CD1c-positive myeloid dendritic cell (primary cell): ENCODE measurements around the gene CEMIP.

Experiments used
- DNase-seq: peaks from one replicate; pipeline ENCODE4 v3.0.0-alpha.2; 2016; ENCODE audit errors: extremely low spot score

CEMIP gene

DNA sequence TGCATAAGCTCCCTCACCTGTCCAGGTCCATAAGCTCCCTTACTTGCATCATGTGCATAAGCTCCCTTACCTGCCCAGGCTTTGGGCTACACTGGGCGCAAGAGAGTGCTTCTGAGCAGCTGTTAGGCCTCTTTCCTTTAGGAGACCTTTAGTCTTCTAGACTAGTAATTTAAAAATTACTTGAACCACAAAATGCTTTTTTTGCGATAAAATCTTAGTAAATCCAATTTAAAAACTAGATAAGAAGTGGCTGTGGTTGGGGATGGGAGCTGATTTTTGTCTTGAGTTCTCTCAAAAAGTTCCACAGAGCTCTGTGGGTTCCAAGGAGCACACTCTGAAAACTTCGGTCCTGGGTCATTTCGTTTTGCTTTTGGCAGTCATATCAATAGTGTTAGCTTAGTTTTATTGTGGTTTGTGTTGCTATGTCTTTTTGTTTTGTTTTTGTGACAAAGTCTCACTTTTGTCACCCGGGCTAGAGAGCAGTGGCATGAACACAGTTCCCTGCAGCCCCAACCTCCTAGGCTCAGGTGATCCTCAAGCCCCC is 6.7 kb downstream of the CEMIP start:
- DNase-seq = no peak

GRCh38 chr15:80787316-80787715 is 8.1 kb downstream of the CEMIP start:
- no peak for DNase-seq

- no peak for DNase-seq
Observed at GRCh38 chr15:80788536-80788935, 9.4 kb downstream of the CEMIP start.

GRCh38 chr15:80789296-80789695 is 10.1 kb downstream of the CEMIP start:
- peak; percentile 57 for DNase-seq

- no peak for DNase-seq
Observed at GRCh38 chr15:80789796-80790195, 10.6 kb downstream of the CEMIP start.

DNA sequence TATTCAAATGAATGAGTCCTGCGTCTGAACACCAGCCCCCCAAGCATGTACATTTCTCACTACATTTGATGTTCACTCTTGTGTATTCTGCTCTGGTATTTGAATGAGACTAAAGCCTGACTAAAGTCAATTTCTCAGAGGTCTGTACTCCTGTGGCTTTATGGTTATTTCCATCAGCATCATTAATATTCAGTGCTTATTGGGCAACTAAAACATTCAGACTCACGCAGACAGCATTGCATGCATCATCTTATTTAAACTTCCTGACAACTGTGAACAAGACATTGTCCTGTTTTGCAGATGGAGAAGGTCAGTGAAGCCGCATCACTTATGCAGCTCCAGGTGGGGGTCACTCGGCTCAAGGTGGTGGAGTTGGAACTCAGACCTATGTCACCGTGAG is 11.1 kb downstream of the CEMIP start:
- DNase-seq = no peak

GRCh38 chr15:80791004-80791403 is 11.8 kb downstream of the CEMIP start:
- DNase-seq = no peak

DNA sequence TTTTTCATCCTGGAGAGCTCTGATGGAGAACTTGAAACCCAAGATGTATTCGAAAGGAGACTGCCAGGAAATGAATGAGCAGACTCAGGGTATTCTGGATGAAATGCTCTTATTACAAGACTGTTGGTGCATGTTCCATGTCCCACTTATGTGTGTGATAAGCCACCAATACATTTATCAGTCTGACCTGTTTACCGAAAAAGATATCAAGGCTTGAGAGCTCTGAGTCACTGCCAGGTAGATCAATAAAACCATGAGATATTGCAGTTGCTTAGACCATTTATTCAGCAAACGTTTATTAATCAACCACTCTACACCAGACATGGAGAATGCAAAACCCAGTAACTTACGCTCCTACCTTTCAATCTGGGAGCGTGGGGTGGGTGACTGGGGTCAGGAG is 17.2 kb downstream of the CEMIP start:
- no peak for DNase-seq

DNA sequence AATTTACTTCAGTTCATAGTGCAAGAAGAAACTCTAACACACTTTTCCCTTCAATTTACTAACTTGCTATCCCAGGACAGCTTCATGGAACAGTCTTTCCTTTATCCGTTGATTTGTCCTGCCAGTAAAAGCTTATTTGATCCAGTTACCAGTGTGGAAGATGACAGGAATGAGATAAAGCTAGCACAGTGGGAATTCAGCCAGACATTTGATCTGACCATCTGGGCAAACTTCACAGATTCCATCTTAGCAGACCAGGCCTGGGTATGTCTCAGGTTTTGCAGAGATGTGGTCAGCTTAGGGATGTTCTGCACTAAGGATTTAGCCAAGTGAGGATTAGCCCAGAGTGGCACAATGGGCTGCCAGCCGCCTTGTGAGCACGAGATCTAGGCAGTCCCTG is 19.7 kb downstream of the CEMIP start:
- DNase-seq = no peak

GRCh38 chr15:80800067-80800466 is 20.9 kb downstream of the CEMIP start:
- no peak for DNase-seq

DNA sequence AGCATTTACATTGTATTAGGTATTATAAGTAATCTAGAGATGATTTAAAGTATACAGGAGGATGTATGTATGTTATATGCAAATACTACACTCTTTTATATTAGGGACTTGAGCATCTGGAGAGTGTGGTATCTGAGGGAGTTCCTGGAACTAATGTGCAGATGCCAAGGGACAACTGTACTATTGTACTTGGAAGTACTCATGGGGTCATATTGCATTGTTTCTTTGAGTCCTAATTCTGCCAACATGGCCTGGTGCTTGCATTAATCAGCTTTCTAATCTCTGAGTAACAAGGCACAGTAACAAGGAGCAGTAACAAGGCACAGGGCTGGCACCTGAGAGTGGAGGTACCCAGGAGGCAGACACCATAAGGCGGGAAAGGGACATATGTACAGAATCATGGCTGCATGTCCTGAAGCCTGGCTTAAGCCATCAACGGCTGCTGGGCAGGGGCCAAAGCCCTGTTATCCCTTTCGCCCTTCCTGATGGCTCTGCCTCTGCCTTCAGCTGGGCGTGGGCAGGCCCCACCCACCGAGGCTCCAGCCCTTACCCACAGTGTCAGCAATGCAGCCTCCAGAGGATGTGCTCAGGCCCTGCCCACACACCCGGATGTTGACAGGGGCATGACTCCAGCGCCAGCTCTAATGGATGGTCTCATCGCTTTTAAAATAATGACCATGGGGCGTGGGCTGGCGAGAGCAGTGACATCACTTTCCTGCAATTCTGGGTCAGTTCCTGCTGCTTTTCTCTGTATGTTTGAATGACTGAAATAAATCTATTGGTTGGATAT is 22.9 kb downstream of the CEMIP start:
- DNase-seq = peak; percentile 15

- DNase-seq = no peak
Observed at GRCh38 chr15:80803580-80804525, 24.7 kb downstream of the CEMIP start.

- no peak for DNase-seq
Observed at GRCh38 chr15:80804970-80805495, 25.9 kb downstream of the CEMIP start.

GRCh38 chr15:80811781-80812315 is 32.7 kb downstream of the CEMIP start:
- DNase-seq = no peak

DNA sequence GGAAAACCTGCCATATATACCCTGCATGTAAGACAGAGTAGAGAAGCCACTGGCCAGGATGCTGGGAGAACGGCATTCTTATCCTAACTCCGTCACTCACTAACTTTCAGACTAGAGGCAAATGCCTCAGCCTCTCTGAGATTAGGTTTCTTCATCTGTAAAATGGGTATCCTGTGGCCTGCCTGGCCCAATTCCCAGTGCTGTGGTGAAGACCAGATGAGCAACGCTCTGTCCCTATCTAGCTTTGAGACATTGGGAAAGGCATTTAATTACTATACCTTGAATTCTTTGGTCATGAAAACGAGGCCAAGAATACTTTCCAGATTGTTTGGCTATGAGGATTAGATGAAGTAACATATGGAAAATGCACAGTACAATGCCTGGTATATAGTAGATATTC is 35.9 kb downstream of the CEMIP start:
- no peak for DNase-seq

DNA sequence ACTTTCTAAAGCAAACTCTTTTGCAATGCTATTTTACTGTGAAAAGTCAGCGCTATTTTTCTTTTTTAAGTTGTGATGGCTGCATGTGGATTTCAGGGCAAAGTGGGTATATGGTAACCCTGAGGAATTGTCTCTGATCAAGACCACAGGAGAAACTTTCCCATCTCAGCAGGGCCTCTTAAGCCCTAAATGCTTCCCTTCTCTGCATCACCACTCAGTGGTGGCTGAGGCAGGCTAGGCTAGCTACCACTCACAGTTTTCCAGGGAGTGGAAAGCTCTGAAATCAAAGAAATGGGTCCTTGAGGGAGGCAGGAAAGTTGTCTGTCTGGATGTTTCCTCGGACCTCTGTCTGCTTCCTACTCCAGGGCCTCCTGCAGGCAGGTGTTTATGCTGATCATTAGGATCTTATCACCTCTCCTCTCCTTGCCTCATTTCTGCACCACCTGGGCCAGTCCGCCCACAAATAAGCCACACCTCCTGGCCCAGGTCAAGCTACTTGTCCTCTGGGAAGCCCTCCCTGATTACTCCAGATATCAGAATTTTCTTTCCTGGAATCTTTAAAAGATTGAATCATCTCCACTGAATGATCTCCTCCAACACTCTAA is 37.0 kb downstream of the CEMIP start:
- no peak for DNase-seq

- no peak for DNase-seq
Observed at GRCh38 chr15:80816936-80817335, 37.8 kb downstream of the CEMIP start.

GRCh38 chr15:80817901-80818300 is 38.7 kb downstream of the CEMIP start:
- no peak for DNase-seq

- no peak for DNase-seq
Observed at GRCh38 chr15:80819001-80819400, 39.8 kb downstream of the CEMIP start.

DNA sequence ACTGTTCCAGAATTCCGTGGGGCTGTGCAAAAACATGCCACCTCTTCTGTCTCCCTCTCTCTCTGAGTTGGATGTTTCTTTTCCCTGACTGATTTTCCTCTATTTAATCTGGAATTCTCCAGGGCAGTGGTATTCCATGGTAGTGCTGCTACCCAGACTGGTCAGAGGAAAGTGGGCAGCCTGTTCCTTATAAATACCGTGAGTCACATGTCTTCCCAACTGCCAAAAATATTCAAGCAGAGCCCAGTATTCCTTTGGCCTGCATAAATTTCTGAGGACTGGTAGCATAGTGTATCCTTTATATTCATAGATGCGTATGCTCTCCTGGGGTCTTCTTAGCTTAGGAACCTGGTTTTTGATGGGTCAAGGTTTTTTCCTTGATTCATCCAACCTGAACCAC is 40.9 kb downstream of the CEMIP start:
- DNase-seq = no peak

DNA sequence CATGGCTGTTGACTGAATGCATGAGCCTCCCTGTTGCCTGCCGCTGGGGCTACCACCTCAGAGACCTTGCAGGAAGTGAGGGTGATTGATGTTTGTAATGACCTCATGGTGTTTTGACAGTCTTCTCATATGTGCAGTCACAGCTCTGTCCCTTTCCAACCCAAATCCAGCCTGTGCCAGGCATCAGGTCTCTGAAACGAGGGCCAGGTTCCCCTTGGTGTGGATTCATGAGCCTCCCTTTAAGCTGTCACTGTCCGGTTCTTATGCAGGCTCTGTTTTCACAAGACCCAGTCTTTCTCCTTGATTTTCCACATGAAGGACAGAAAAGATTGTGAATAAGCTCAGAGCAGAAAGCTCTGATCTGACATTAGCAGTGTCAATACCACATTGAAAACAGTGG is 43.1 kb downstream of the CEMIP start:
- DNase-seq = no peak

GRCh38 chr15:80822676-80823075 is 43.5 kb downstream of the CEMIP start:
- DNase-seq = no peak
